PC-3 (cell line): Measurements from ENCODE around the gene UBE2F. TPM values are rescaled to one million over a fixed set of nuclear protein-coding genes. Genes with fewer than 3 reads are reported as not detected.

Experiments used
- ATAC-seq: fragments of 200-7000 bp; cut with Tn5 transposase; 2 replicates; pipeline ENCODE4 v1.9.1; 2020; ENCODE audit warnings: mild to moderate bottlenecking, moderate library complexity
- BruUV-seq: library from RNA; stranded (reverse); fragments of 400-500 nt; replicated peaks from 2 replicates; lab custom pipeline; 2021; lab: Mats Ljungman, UMichigan
- CTCF ChIA-PET: fragments of 300-600 bp; sonication (Branson Sonifier 250); formaldehyde crosslinking; loops from one replicate; lab custom pipeline; 2022; ENCODE audit warnings: antibody characterized with exemption; lab: Charles Lee
- POLR2A ChIA-PET: fragments of 300-600 bp; sonication (Branson Sonifier 250); formaldehyde crosslinking; loops from one replicate; lab custom pipeline; 2022; ENCODE audit warnings: antibody characterized with exemption; ENCODE audit not compliant: unreplicated experiment; lab: Charles Lee
- DNase-seq: peaks from one replicate; pipeline ENCODE4 v3.0.0-alpha.2; 2015
- H2AFZ ChIP-seq: fragments of 300-600 bp; sonication (generic); 2 replicates; pipeline ENCODE4 v1.6.0; 2016; ENCODE audit warnings: antibody characterized with exemption, low read length
- H3F3A ChIP-seq: fragments of 300-600 bp; sonication (generic); one replicate; pipeline ENCODE4 v1.6.0; 2017; ENCODE audit warnings: antibody characterized with exemption, low read length, control low read depth, mild to moderate bottlenecking; ENCODE audit not compliant: unreplicated experiment
- H3K27ac ChIP-seq: fragments of 300-600 bp; sonication (generic); 2 replicates; pipeline ENCODE4 v1.5.1; 2016; ENCODE audit warnings: mild to moderate bottlenecking, low read length
- H3K27me3 ChIP-seq: fragments of 300-600 bp; sonication (generic); 2 replicates; pipeline ENCODE4 v1.6.1; 2016; ENCODE audit warnings: low read length, mixed read lengths
- H3K36me3 ChIP-seq: fragments of 300-600 bp; sonication (generic); 2 replicates; pipeline ENCODE4 v1.6.1; 2016; ENCODE audit warnings: low read depth, mixed run types, low read length, mixed read lengths
- H3K4me1 ChIP-seq: fragments of 300-600 bp; sonication (generic); 2 replicates; pipeline ENCODE4 v1.5.1; 2016; ENCODE audit warnings: low read length; ENCODE audit not compliant: insufficient read depth
- H3K4me2 ChIP-seq: fragments of 300-600 bp; sonication (generic); 2 replicates; pipeline ENCODE4 v1.6.0; 2016; ENCODE audit warnings: low read length
- H3K4me3 ChIP-seq: fragments of 300-600 bp; sonication (generic); 2 replicates; pipeline ENCODE4 v1.5.1; 2016; ENCODE audit warnings: mild to moderate bottlenecking, low read length, mixed read lengths
- H3K79me2 ChIP-seq: fragments of 300-600 bp; sonication (generic); 2 replicates; pipeline ENCODE4 v1.6.1; 2017; ENCODE audit warnings: low read length, mixed read lengths
- H3K9ac ChIP-seq: fragments of 300-600 bp; sonication (generic); 2 replicates; pipeline ENCODE4 v1.6.0; 2016; ENCODE audit warnings: mild to moderate bottlenecking, low read length
- H3K9me2 ChIP-seq: fragments of 300-600 bp; sonication (generic); replicated peaks from 2 replicates; pipeline ENCODE4 v1.6.1; 2016; ENCODE audit warnings: mixed run types, low read length, mixed read lengths
- H3K9me3 ChIP-seq: fragments of 300-600 bp; sonication (generic); 2 replicates; pipeline ENCODE4 v1.6.1; 2016; ENCODE audit warnings: low read length, mixed read lengths
- H4K20me1 ChIP-seq: fragments of 300-600 bp; sonication (generic); 2 replicates; pipeline ENCODE4 v1.6.1; 2016; ENCODE audit warnings: low read length, mixed read lengths
- CTCF ChIP-seq: fragments of 300-600 bp; sonication (generic); conservative IDR thresholded peaks from 2 replicates; pipeline ENCODE4 v1.5.1; 2017; ENCODE audit warnings: antibody characterized with exemption, low read depth, mild to moderate bottlenecking, low read length
- EZH2 ChIP-seq: fragments of 300-600 bp; sonication (generic); IDR thresholded peaks from one replicate; pipeline ENCODE4 v1.6.1; 2017; ENCODE audit warnings: antibody characterized with exemption, mild to moderate bottlenecking, low read length; ENCODE audit not compliant: unreplicated experiment
- EZH2phosphoT487 ChIP-seq: fragments of 300-600 bp; sonication (generic); IDR thresholded peaks from 2 replicates; pipeline ENCODE4 v1.6.1; 2018; ENCODE audit warnings: mild to moderate bottlenecking, antibody characterized with exemption, low read length, borderline replicate concordance
- intact Hi-C: fragments of 100-400 bp; cut with micrococcal nuclease; formaldehyde crosslinking; loops from 2 replicates; pipeline ENCODE4 v1.9.0; 2023
- total RNA-seq: library from RNA; depleted of rRNA; stranded (reverse); fragments of >200 nt; gene quantifications from 2 replicates; pipeline ENCODE4 v1.2.3, GENCODE V29; 2014

Gene UBE2F
- total RNA-seq, 1 experiment from 2014 or later, result 57.8 TPM

GRCh38 chr2:238084761-238085160 is 117.9 kb downstream of the UBE2F start:
- no peak for DNase-seq
- Histone ChIP-seq H3K79me2 (no peaks in the 10 kb centered on the region), H3K9ac (no peak overlapping the region), H3K9me3 (no peaks in the 10 kb centered on the region), H3F3A (no peaks in the 10 kb centered on the region), H3K27ac (no peak overlapping the region), H2AFZ (no peak overlapping the region), H3K27me3 (no peaks in the 10 kb centered on the region), H3K9me2 (no peaks in the 10 kb centered on the region), H4K20me1 (no peaks in the 10 kb centered on the region), H3K4me1 (peaks cover 6% of the 10 kb centered on the region; the same call in 1 of the 2 replicates), H3K36me3 (peaks cover 9% of the 10 kb centered on the region), H3K4me2 (no peak overlapping the region), H3K4me3 (no peak overlapping the region)
- intact Hi-C loops, result no loop called here
- POLR2A ChIA-PET, result no interaction called here
- ATAC-seq, result no peak
- BruUV-seq, result no TSS peak
- TF ChIP-seq CTCF (no peak), EZH2phosphoT487 (no peak), EZH2 (no peak)
- CTCF ChIA-PET, result no interaction called here

- Histone ChIP-seq H3K4me2 (no peak overlapping the region), H3K27me3 (no peaks in the 10 kb centered on the region), H4K20me1 (no peaks in the 10 kb centered on the region), H2AFZ (no peak overlapping the region), H3K4me3 (no peak overlapping the region), H3K9ac (no peak overlapping the region), H3K9me3 (no peaks in the 10 kb centered on the region), H3K79me2 (no peaks in the 10 kb centered on the region), H3K27ac (no peak overlapping the region), H3F3A (no peaks in the 10 kb centered on the region), H3K9me2 (no peaks in the 10 kb centered on the region), H3K4me1 (no peaks in the 10 kb centered on the region), H3K36me3 (peaks cover 9% of the 10 kb centered on the region; the same call in 1 of the 2 replicates)
- CTCF ChIA-PET, result no interaction called here
- BruUV-seq, result no TSS peak
- ATAC-seq (no peak), DNase-seq (no peak)
- intact Hi-C loops, result no loop called here
- POLR2A ChIA-PET, result no interaction called here
- no peak for TF ChIP-seq CTCF
- no peak for TF ChIP-seq EZH2
- TF ChIP-seq EZH2phosphoT487, result no peak
Measured at GRCh38 chr2:238085899-238086298, 119.1 kb downstream of the UBE2F start.

- Histone ChIP-seq H3F3A (no peaks in the 10 kb centered on the region), H3K4me2 (no peak overlapping the region), H2AFZ (no peak overlapping the region), H3K9ac (no peak overlapping the region), H3K9me2 (no peaks in the 10 kb centered on the region), H3K4me3 (no peak overlapping the region), H3K4me1 (no peaks in the 10 kb centered on the region), H3K27me3 (no peaks in the 10 kb centered on the region), H3K27ac (no peak overlapping the region), H3K36me3 (peaks cover 4% of the 10 kb centered on the region; the same call in 1 of the 2 replicates), H3K79me2 (no peaks in the 10 kb centered on the region), H4K20me1 (no peaks in the 10 kb centered on the region), H3K9me3 (no peaks in the 10 kb centered on the region)
- CTCF ChIA-PET, result no interaction called here
- POLR2A ChIA-PET, result no interaction called here
- intact Hi-C loops, result no loop called here
- DNase-seq (no peak), ATAC-seq (no peak)
- no peak for TF ChIP-seq EZH2
- no peak for TF ChIP-seq CTCF
- no peak for TF ChIP-seq EZH2phosphoT487
- BruUV-seq, result no TSS peak
Measured at GRCh38 chr2:238087211-238087610, 120.4 kb downstream of the UBE2F start.
